ENCODE measurements around the gene C1orf105. TPM values are rescaled to one million over a fixed set of nuclear protein-coding genes. Genes with fewer than 3 reads are reported as not detected.

C1orf105 gene
- total and polyA plus RNA-seq, 10 of the 15 experiments (the other 5 are each of a cell fraction or from before 2014, with no cell fraction given), result not detected

DNA sequence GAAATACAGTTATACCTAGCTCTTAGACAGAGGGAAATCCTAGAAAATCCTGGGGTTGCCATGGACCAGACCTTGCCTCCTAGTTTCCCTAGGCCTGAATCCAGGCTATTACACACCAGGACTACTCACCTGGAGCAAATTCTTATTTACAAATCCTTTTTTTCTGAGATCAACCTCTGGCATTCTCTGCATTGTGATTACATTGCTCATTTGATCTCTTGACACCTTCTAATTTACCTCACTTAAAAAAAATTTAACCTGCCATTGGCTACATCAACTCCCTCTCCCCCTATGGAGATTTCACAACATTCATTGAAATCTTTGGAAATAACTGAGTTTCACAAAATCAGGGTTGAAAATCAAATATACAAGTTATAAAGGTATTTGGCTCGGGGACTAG lies 2.9 kb upstream of the C1orf105 start (continued):
- TF ChIP-seq, protein P1, sequence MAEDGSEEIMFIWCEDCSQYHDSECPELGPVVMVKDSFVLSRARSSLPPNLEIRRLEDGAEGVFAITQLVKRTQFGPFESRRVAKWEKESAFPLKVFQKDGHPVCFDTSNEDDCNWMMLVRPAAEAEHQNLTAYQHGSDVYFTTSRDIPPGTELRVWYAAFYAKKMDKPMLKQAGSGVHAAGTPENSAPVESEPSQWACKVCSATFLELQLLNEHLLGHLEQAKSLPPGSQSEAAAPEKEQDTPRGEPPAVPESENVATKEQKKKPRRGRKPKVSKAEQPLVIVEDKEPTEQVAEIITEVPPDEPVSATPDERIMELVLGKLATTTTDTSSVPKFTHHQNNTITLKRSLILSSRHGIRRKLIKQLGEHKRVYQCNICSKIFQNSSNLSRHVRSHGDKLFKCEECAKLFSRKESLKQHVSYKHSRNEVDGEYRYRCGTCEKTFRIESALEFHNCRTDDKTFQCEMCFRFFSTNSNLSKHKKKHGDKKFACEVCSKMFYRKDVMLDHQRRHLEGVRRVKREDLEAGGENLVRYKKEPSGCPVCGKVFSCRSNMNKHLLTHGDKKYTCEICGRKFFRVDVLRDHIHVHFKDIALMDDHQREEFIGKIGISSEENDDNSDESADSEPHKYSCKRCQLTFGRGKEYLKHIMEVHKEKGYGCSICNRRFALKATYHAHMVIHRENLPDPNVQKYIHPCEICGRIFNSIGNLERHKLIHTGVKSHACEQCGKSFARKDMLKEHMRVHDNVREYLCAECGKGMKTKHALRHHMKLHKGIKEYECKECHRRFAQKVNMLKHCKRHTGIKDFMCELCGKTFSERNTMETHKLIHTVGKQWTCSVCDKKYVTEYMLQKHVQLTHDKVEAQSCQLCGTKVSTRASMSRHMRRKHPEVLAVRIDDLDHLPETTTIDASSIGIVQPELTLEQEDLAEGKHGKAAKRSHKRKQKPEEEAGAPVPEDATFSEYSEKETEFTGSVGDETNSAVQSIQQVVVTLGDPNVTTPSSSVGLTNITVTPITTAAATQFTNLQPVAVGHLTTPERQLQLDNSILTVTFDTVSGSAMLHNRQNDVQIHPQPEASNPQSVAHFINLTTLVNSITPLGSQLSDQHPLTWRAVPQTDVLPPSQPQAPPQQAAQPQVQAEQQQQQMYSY (CRISPR knock-in tag; IDR thresholded peaks at IDR 0.05), result no peak
- TF ChIP-seq, protein P2, sequence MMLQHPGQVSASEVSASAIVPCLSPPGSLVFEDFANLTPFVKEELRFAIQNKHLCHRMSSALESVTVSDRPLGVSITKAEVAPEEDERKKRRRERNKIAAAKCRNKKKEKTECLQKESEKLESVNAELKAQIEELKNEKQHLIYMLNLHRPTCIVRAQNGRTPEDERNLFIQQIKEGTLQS (IDR thresholded peaks at IDR 0.05; ENCODE audit: borderline replicate concordance, extremely low read depth, low read depth, low read length), result no peak
- no peak for TF ChIP-seq NFYA (IDR thresholded peaks at IDR 0.05; ENCODE audit: borderline replicate concordance, low read depth, low read length)

DNA sequence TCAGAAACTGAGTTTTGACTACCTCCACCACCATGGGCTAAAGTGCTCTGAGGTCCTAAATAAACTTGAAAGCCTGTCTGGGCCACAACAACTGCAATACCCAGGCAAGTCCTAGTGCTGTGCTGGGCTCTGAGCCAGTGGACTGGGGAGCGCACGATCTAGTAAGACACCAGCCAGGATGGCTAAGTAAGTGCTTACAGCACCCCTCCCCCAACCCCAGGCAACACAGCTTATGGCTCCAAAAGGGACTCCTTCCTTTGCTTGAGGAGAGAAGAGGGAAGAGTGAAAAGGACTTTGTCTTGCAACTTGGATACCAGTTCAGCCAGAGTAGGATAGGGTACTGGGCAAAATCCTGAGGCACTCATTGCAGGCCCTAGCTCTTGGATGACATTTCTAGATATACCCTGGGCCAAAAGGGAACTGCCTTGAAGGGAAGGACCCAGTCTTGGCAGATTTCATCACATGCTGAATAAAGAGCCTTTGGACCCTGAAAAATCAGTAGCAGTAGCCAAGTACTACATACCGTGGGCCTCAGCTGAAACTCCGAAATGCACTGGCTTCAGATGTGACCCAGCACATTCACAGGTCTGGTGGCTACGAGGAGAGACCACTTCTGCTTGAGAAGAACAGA lies 1.6 kb downstream of the C1orf105 start:
- no TSS peak for BruUV-seq (replicated peaks)
- Histone ChIP-seq H3K9me3 (replicated peaks; ENCODE audit: control insufficient read depth, insufficient read depth, low read length) (no peaks in the 10 kb centered on the region; the same call in 2 of the 3 replicates), H3K27ac (ENCODE audit: control insufficient read depth, insufficient read depth) (no peak overlapping the region), H3K36me3 (ENCODE audit: control insufficient read depth in 2 of 2, insufficient read depth in 2 of 2, low read length in 1 of 2) (no peaks in the 10 kb centered on the region), H2AFZ (ENCODE audit: control insufficient read depth, low read depth, low read length) (no peak overlapping the region), H3K4me2 (ENCODE audit: control insufficient read depth, insufficient read depth) (no peak overlapping the region), H3K4me1 (ENCODE audit: control insufficient read depth, insufficient read depth, low read length) (peaks cover 3% of the 10 kb centered on the region; the same call in 1 of the 2 replicates), H3K4me3 (no peak overlapping the region), H3K9ac (ENCODE audit: control insufficient read depth, insufficient read depth, low read length) (no peak overlapping the region), H4K20me1 (ENCODE audit: control insufficient read depth, insufficient read depth) (no peaks in the 10 kb centered on the region), H3K79me2 (ENCODE audit: control insufficient read depth, insufficient read depth, low read length) (no peaks in the 10 kb centered on the region), H3K27me3 (replicated peaks in 1 of 2; ENCODE audit: control insufficient read depth in 2 of 2, insufficient read depth in 2 of 2, low read length in 1 of 2) (no peaks in the 10 kb centered on the region)
- ATAC-seq (no peak), DNase-seq (ENCODE audit: low read depth, low spot score) (no peak), FAIRE-seq (no peak)
- CTCF ChIA-PET, result no interaction called here
- POLR2A ChIA-PET, result no interaction called here
- SMC1A ChIA-PET (ENCODE audit: uncharacterized antibody, unreplicated experiment), result interaction anchor here (1.1 kb wide), 1 partner anchor 417 kb away, joined by 3 read pairs; no protein-coding TSS in a partner anchor
- in situ Hi-C loops (cut with MboI), result no loop called here
- intact Hi-C loops (cut with micrococcal nuclease; ENCODE audit: unreplicated experiment), result loop anchor here (10.0 kb wide), 1 partner anchor 617 kb away; no protein-coding TSS in a partner anchor
- RAD21 ChIA-PET (ENCODE audit: unreplicated experiment), result no interaction called here
- TF ChIP-seq RAD21 (IDR thresholded peaks at IDR 0.05; ENCODE audit: insufficient read depth, low read depth, low read length), result no peak
- TF ChIP-seq RFX5 (IDR thresholded peaks at IDR 0.05; ENCODE audit: low read depth, low read length), result no peak
- TF ChIP-seq ETV6 (conservative IDR thresholded peaks at IDR 0.05 in 1 of 2, IDR thresholded peaks at IDR 0.05 in 1 of 2; ENCODE audit: borderline replicate concordance in 1 of 2, low read depth in 1 of 2), result no peak
- no peak for TF ChIP-seq DPF2 (IDR thresholded peaks at IDR 0.05)
- TF ChIP-seq CHD1 (IDR thresholded peaks at IDR 0.05; ENCODE audit: low read depth, low read length), result no peak
- TF ChIP-seq POLR2AphosphoS5 (IDR thresholded peaks at IDR 0.05; ENCODE audit: low read length), result no peak
- TF ChIP-seq CHD2 (IDR thresholded peaks at IDR 0.05; ENCODE audit: borderline replicate concordance, low read depth, low read length), result no peak
- TF ChIP-seq HDAC6 (IDR thresholded peaks at IDR 0.05; ENCODE audit: unreplicated experiment), result no peak
- TF ChIP-seq, protein P2 (IDR thresholded peaks at IDR 0.05; ENCODE audit: borderline replicate concordance, extremely low read depth, low read depth, low read length), result no peak
- TF ChIP-seq TCF3 (IDR thresholded peaks at IDR 0.05; ENCODE audit: borderline replicate concordance, insufficient read depth, low read depth, low read length), result no peak
- WGBS (ENCODE audit: insufficient coverage, insufficient replicate concordance, low lambda C conversion rate, missing lambda C conversion rate), result 78% methylated on average over 5 of the region's 5 CpGs

Measured in GM12878 (cell line).